Mesendoderm (in vitro differentiated cells): ENCODE measurements around the gene KIT.

ENCODE experiments used
- DNase-seq: peaks from one replicate; pipeline ENCODE4 v3.0.0; 2013
- H2AK5ac ChIP-seq: 2 replicates; pipeline ENCODE4 v1.6.1; 2013; ENCODE audit warnings: low read length, inconsistent platforms
- H2BK120ac ChIP-seq: 2 replicates; pipeline ENCODE4 v1.6.1; 2013; ENCODE audit warnings: low read depth, mild to moderate bottlenecking, low read length, moderate library complexity, mixed read lengths
- H2BK15ac ChIP-seq: replicated peaks from 2 replicates; pipeline ENCODE4 v1.6.1; 2013; ENCODE audit warnings: low read depth, mild to moderate bottlenecking, moderate library complexity
- H2BK5ac ChIP-seq: 2 replicates; pipeline ENCODE4 v1.6.1; 2013; ENCODE audit warnings: low read length, inconsistent platforms
- H3K18ac ChIP-seq: 2 replicates; pipeline ENCODE4 v1.6.1; 2013; ENCODE audit warnings: mild to moderate bottlenecking, low read length, mixed read lengths
- H3K23ac ChIP-seq: one replicate; pipeline ENCODE4 v1.6.1; 2013; ENCODE audit warnings: low read length
- H3K27ac ChIP-seq: 2 replicates; pipeline ENCODE4 v1.5.1; 2013; ENCODE audit warnings: low read depth, mild to moderate bottlenecking, inconsistent platforms, low read length, moderate library complexity
- H3K27me3 ChIP-seq: 2 replicates; pipeline ENCODE4 v1.6.1; 2013; ENCODE audit warnings: low read length, control low read depth, mild to moderate bottlenecking, inconsistent platforms; ENCODE audit not compliant: insufficient read depth, poor library complexity
- H3K36me3 ChIP-seq: 2 replicates; pipeline ENCODE4 v1.6.1; 2013; ENCODE audit warnings: low read length, inconsistent platforms; ENCODE audit not compliant: control insufficient read depth, insufficient read depth
- H3K4ac ChIP-seq: one replicate; pipeline ENCODE4 v1.6.1; 2013; ENCODE audit warnings: low read depth, mild to moderate bottlenecking, low read length, moderate library complexity
- H3K4me1 ChIP-seq: 2 replicates; pipeline ENCODE4 v1.6.1; 2013; ENCODE audit warnings: low read depth, low read length, inconsistent platforms; ENCODE audit not compliant: control insufficient read depth
- H3K4me2 ChIP-seq: 2 replicates; pipeline ENCODE4 v1.6.1; 2013; ENCODE audit warnings: low read length
- H3K4me3 ChIP-seq: 2 replicates; pipeline ENCODE4 v1.5.1; 2013; ENCODE audit warnings: mild to moderate bottlenecking, low read length
- H3K56ac ChIP-seq: one replicate; pipeline ENCODE4 v1.6.1; 2013; ENCODE audit warnings: low read length
- H3K79me1 ChIP-seq: 2 replicates; pipeline ENCODE4 v1.6.1; 2013; ENCODE audit warnings: low read length, inconsistent platforms
- H3K79me2 ChIP-seq: 2 replicates; pipeline ENCODE4 v1.6.1; 2013; ENCODE audit warnings: mild to moderate bottlenecking, low read length; ENCODE audit not compliant: control insufficient read depth, insufficient read depth
- H3K9ac ChIP-seq: 2 replicates; pipeline ENCODE4 v1.6.1; 2013; ENCODE audit warnings: low read length, inconsistent platforms
- H4K5ac ChIP-seq: one replicate; pipeline ENCODE4 v1.6.1; 2013; ENCODE audit warnings: low read length
- H4K8ac ChIP-seq: one replicate; pipeline ENCODE4 v1.6.1; 2013; ENCODE audit warnings: low read depth, mild to moderate bottlenecking, control low read depth, low read length, moderate library complexity
- WGBS: extraction: QIAGEN DNeasy Blood & Tissue Kit; methylation state at CpG from one replicate; pipeline ENCODE4 v1.1.7; 2013; ENCODE audit warnings: low lambda C conversion rate, missing lambda C conversion rate; ENCODE audit not compliant: insufficient coverage; ENCODE audit errors: extremely low coverage; 5-methylcytosine and 5-hydroxymethylcytosine counted together

The KIT gene

DNA sequence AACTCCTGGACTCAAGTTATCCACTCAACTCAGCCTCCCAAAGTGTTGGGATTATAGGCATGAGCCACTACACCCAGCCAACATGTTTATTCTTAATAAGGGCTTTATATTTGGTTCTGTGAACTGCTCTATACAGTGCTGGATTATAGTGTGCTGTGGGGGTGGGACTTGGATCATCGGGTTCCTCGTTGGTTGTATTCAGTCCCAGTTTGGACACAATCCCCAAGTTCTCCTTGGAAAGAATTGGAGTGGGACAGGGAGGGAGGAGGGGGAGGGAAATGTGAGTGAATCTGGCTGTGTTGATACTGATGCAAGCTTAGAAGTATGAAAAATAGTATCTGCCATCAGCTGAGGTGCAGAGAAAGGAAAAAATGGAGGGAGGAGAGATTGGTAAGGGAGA lies 121.3 kb downstream of the KIT start:
- Histone ChIP-seq H2BK120ac (no peak overlapping the region), H3K4me1 (no peaks in the 10 kb centered on the region), H3K4me2 (no peak overlapping the region), H3K27me3 (no peaks in the 10 kb centered on the region), H3K27ac (no peak overlapping the region), H3K36me3 (no peaks in the 10 kb centered on the region), H3K9ac (no peak overlapping the region), H3K79me1 (no peaks in the 10 kb centered on the region), H4K8ac (no peak overlapping the region), H3K79me2 (no peaks in the 10 kb centered on the region), H3K4me3 (no peak overlapping the region), H2AK5ac (no peak overlapping the region), H3K4ac (no peak overlapping the region), H2BK5ac (no peak overlapping the region), H3K23ac (no peak overlapping the region), H4K5ac (no peak overlapping the region), H3K18ac (no peak overlapping the region), H3K56ac (no peak overlapping the region), H2BK15ac (no peak overlapping the region)
- no peak for DNase-seq
- WGBS = no CpG with 5 or more reads among the region's 2 CpGs

DNA sequence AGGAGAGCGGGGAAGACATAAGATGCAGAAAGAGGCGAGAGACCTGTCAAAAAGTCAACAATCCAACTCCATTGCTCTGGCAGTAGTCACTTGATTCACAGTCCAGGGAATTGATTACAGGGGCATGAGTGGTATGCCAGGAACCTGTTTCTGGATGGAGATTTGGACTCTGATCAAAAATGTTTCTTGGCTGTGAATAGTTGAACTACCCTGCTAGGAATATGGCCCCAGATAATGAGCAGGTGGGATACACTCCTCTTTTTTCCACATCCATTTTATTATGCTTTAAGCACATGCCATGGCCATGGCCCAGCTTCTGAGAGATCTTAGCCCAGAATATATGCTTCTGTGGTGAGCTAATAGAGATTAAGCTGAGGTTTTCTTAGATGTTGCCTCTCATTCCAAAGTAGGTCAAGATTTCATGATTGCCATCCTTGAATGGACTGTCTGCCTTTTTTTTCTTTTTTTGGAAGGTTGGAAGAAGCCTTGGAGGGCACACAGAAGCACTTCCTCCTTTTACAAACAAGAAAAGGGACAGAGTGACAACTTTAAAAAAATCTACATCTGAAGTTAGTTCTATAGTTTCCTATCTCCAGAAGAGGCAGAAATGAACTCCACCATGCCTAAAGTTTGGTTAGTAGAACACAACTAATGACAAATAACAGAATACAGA lies 121.9 kb downstream of the KIT start:
- DNase-seq = no peak
- no CpG with 5 or more reads among the region's 2 CpGs for WGBS
- H3K79me1 ChIP-seq = no peaks in the 10 kb centered on the region

DNA sequence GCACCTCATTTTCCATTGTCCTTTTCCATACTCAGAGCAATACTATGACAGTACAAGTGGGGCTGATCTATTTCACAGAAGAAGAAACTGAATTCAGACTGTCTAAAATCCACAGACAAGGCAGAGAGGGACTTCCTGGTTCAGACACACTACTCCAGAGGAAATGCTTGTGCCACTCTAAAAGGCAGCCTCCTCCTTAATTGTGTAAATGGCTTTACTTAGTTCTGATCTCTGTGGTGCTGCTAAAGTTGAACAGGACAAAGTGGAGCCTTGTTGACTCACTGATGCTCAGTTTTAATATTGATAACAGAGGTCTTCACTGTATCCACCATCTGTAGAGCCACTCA lies 122.4 kb downstream of the KIT start:
- H3K36me3 ChIP-seq = no peaks in the 10 kb centered on the region
- H4K8ac ChIP-seq = no peak overlapping the region
- no peak overlapping the region for H3K4me2 ChIP-seq
- no peaks in the 10 kb centered on the region for H3K79me1 ChIP-seq
- no peak overlapping the region for H3K27ac ChIP-seq
- H3K4ac ChIP-seq = no peak overlapping the region
- no peaks in the 10 kb centered on the region for H3K79me2 ChIP-seq
- H3K4me3 ChIP-seq = no peak overlapping the region
- no peak overlapping the region for H3K56ac ChIP-seq
- H3K27me3 ChIP-seq = no peaks in the 10 kb centered on the region
- no peak overlapping the region for H4K5ac ChIP-seq
- no peak for DNase-seq
- H2BK15ac ChIP-seq = no peak overlapping the region
- H2BK5ac ChIP-seq = no peak overlapping the region
- no peak overlapping the region for H3K23ac ChIP-seq
- no peak overlapping the region for H3K18ac ChIP-seq
- no peak overlapping the region for H2AK5ac ChIP-seq
- no peak overlapping the region for H2BK120ac ChIP-seq
- no peaks in the 10 kb centered on the region for H3K4me1 ChIP-seq
- H3K9ac ChIP-seq = no peak overlapping the region

More for the DNA sequence above, 121.9 kb downstream of the KIT start:
- H3K4ac ChIP-seq = no peak overlapping the region
- no peak overlapping the region for H3K4me2 ChIP-seq
- H3K36me3 ChIP-seq = no peaks in the 10 kb centered on the region
- no peak overlapping the region for H4K8ac ChIP-seq
- no peak overlapping the region for H4K5ac ChIP-seq
- H2AK5ac ChIP-seq = no peak overlapping the region
- no peaks in the 10 kb centered on the region for H3K4me1 ChIP-seq
- H3K56ac ChIP-seq = no peak overlapping the region
- no peak overlapping the region for H2BK5ac ChIP-seq
- H3K23ac ChIP-seq = no peak overlapping the region
- no peak overlapping the region for H2BK120ac ChIP-seq
- H3K9ac ChIP-seq = no peak overlapping the region
- no peak overlapping the region for H3K18ac ChIP-seq
- H3K27me3 ChIP-seq = no peaks in the 10 kb centered on the region
- no peaks in the 10 kb centered on the region for H3K79me2 ChIP-seq
- no peak overlapping the region for H2BK15ac ChIP-seq
- H3K27ac ChIP-seq = no peak overlapping the region
- H3K4me3 ChIP-seq = no peak overlapping the region

DNA sequence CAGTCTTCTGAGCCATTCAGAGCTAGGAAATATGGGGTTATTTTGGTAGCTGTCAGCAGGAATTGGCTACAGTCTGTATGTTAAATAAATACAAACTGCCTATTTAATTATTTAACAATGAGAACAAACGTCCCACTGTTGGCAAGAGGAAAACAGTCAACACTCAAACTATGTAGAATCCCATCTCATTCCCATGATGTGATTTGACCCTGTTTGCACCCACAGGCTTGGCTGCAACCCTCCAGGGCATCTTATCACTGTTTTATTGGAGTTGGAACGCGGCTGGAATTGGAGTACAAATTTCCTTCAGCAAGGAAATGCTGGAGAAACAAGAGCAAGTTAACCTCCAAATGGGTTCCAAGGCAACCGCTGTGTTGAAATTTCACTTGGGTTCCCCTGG lies 124.0 kb downstream of the KIT start:
- no peaks in the 10 kb centered on the region for H3K79me2 ChIP-seq

DNA sequence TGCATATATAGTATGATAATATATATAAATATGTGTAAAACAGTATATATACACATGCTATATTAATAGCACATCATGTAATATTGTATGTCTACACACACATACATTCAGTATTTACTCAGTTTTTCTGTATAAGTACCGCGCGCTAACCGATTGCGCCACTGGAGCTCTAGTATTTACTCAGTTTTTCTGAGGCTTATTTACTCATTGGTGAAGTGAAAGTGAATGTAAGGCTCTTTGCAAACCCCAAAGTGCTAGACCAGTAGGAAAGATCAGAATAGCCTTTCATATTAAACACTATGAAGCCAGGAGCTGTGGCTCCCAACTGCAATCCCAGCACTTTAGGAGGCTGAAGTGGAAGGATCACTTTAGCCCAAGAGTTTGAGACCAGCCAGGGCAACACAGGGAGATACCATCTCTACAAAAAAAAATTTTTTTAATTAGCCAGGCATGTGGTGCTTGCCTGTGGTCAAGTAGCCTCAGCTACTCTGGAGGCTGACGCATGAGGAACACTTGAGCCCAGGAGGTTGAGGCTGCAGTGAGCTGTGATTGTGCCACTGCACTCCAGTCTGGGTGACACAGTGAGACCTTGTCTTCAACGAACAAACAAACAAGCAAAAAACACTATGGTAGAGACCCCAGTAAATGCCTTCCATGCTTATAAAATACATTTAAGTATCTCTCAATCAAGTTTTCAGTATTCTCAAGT lies 125.8 kb downstream of the KIT start:
- Histone ChIP-seq H3K27ac (no peak overlapping the region), H3K4me3 (no peak overlapping the region), H3K4me2 (no peak overlapping the region), H2AK5ac (no peak overlapping the region), H2BK5ac (no peak overlapping the region), H4K5ac (no peak overlapping the region), H3K27me3 (no peaks in the 10 kb centered on the region), H3K79me1 (no peaks in the 10 kb centered on the region), H2BK15ac (no peak overlapping the region), H3K56ac (no peak overlapping the region), H3K18ac (no peak overlapping the region), H2BK120ac (no peak overlapping the region), H3K4me1 (no peaks in the 10 kb centered on the region), H3K36me3 (no peaks in the 10 kb centered on the region), H3K79me2 (no peaks in the 10 kb centered on the region), H3K9ac (no peak overlapping the region), H3K4ac (no peak overlapping the region), H4K8ac (no peak overlapping the region), H3K23ac (no peak overlapping the region)
- DNase-seq = no peak
- WGBS = no CpG with 5 or more reads among the region's 7 CpGs

More for the DNA sequence above, 124.0 kb downstream of the KIT start:
- H3K56ac ChIP-seq = no peak overlapping the region
- no peak overlapping the region for H3K27ac ChIP-seq
- H3K4me1 ChIP-seq = no peaks in the 10 kb centered on the region
- no peak for DNase-seq
- H2BK5ac ChIP-seq = no peak overlapping the region
- H2BK15ac ChIP-seq = no peak overlapping the region
- no peak overlapping the region for H3K18ac ChIP-seq
- no peak overlapping the region for H4K5ac ChIP-seq
- no peak overlapping the region for H3K4me2 ChIP-seq
- H3K4me3 ChIP-seq = no peak overlapping the region
- H3K79me1 ChIP-seq = no peaks in the 10 kb centered on the region
- no peak overlapping the region for H3K9ac ChIP-seq
- H3K4ac ChIP-seq = no peak overlapping the region
- WGBS = no CpG with 5 or more reads among the region's 4 CpGs
- no peaks in the 10 kb centered on the region for H3K36me3 ChIP-seq
- H3K23ac ChIP-seq = no peak overlapping the region
- no peak overlapping the region for H2BK120ac ChIP-seq
- no peak overlapping the region for H2AK5ac ChIP-seq
- no peaks in the 10 kb centered on the region for H3K27me3 ChIP-seq
- no peak overlapping the region for H4K8ac ChIP-seq
